AG04449 (cell line): ENCODE measurements around the gene ZMIZ1.

Source experiments
- CTCF ChIA-PET: fragments of 350-600 bp; formaldehyde crosslinking; extraction: SDS; loops from one replicate; lab custom pipeline; 2021; ENCODE audit warnings: antibody characterized with exemption; lab: Yijun Ruan, JAX
- POLR2A ChIA-PET: fragments of 400-600, 350-600 bp; formaldehyde crosslinking; extraction: SDS; loops from one replicate; lab custom pipeline; 2020; ENCODE audit warnings: antibody characterized with exemption, inconsistent platforms; lab: Yijun Ruan, JAX
- DNase-seq: peaks from one replicate; pipeline ENCODE4 v3.0.0-alpha.2; 2010; ENCODE audit warnings: low read depth, low spot score
- H3K4me3 ChIP-seq: 2 replicates; pipeline ENCODE4 v1.5.1; 2011; ENCODE audit warnings: low read depth, mild to moderate bottlenecking, control low read depth, low read length
- CTCF ChIP-seq: IDR thresholded peaks from one replicate; pipeline ENCODE4 v1.5.1; 2011; ENCODE audit warnings: mild to moderate bottlenecking, moderate library complexity, low read length, control low read depth, inconsistent platforms; ENCODE audit not compliant: insufficient read depth; ENCODE audit errors: missing control alignments

The ZMIZ1 gene

GRCh38 chr10:79092292-79092896, 23.6 kb downstream of the ZMIZ1 start:
- POLR2A ChIA-PET: interaction anchor here (0.8 kb wide), 2 partner anchors 17 to 21 kb away, joined by 3 read pairs; no protein-coding TSS in a partner anchor
- TF ChIP-seq CTCF: no peak
- H3K4me3 ChIP-seq: no peak overlapping the region
- DNase-seq: no peak
- CTCF ChIA-PET: interaction anchor here (1.0 to 1.9 kb wide), 4 partner anchors 8 to 103 kb away, joined by 3 to 7 read pairs (median 3); no protein-coding TSS in a partner anchor

- H3K4me3 ChIP-seq: no peak overlapping the region
- DNase-seq: no peak
- POLR2A ChIA-PET: no interaction called here
- CTCF ChIA-PET: interaction anchor here (1.5 to 1.9 kb wide), 2 partner anchors 9 to 101 kb away, joined by 3 to 7 read pairs; no protein-coding TSS in a partner anchor
- no peak for TF ChIP-seq CTCF
Measured at GRCh38 chr10:79093658-79094411, 25.1 kb downstream of the ZMIZ1 start.

DNA sequence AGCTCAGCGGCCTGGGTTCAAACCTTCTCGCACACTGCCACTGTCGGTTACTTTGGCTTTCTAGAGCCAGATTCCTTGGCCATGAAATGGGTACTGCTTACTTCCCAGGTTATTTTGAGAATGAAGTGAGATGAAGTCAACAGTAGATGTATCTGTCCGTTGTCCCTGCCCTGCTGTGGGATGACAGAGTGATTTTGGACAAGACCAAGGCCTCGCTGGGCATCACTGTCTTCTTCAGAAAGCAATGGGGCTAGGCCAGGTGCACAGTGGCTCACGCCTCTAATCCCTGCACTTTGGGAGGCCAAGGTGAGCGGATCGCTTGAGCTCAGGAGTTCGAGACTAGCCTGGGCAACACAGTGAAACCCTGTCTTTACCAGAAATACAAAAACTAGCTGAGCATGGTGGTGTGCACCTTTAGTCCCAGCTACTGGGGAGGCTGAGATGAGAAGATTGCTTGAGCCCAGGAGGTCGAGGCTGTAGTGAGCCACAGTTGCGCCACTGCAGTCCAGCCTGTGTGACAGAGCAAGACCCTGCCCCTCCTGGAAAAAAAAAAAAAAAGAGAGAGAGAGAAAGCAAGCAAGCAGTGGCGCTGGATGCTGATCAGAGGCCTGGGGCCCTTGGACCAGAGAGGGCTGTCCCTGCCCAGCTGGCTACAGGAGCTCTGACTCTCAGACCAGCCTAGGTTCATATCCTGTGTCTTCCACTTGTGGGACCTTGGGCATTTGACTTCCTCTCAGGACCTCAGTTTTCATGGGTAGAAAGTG, 25.8 kb downstream of the ZMIZ1 start:
- no peak for TF ChIP-seq CTCF
- POLR2A ChIA-PET: no interaction called here

DNA sequence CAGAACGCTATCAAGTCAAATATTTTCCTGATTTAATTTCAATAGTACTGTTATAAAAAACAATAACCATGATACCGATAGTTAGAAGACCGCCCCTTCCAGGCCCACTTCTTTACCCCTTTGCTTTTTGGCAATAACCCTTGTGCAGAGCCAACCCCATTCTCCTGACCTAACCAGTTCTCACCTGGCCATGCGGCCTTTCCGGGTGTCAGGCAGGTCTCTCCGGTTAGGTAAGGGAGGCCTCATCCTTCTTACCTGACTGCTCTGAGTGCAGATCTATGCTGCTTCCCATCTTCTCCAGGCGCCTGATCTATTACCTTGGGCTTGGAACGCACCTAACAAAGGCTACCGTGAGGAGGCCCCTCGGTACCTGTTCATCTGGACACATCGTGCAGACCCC, 26.6 kb downstream of the ZMIZ1 start:
- no peak overlapping the region for H3K4me3 ChIP-seq
- ChIA-PET CTCF (no interaction called here), POLR2A (no interaction called here)
- DNase-seq: no peak
- TF ChIP-seq CTCF: no peak

More for the DNA sequence above, 25.8 kb downstream of the ZMIZ1 start:
- CTCF ChIA-PET: interaction anchor here (1.9 kb wide), 1 partner anchor 101 kb away, joined by 7 read pairs; no protein-coding TSS in a partner anchor
- H3K4me3 ChIP-seq: no peak overlapping the region
- no peak for DNase-seq

GRCh38 chr10:79096514-79096913, 27.7 kb downstream of the ZMIZ1 start:
- TF ChIP-seq CTCF: no peak
- ChIA-PET POLR2A (no interaction called here), CTCF (no interaction called here)
- no peak overlapping the region for H3K4me3 ChIP-seq
- no peak for DNase-seq
